Small intestine (tissue), 7 donors: ENCODE results near the gene COBL. TPM values are rescaled to one million over a fixed set of nuclear protein-coding genes. Genes with fewer than 3 reads are reported as not detected.
A peak's percentile ranks its signal among the peaks of the same experiment; 100 is the strongest.

Experiments
- DNase-seq, 2 donors: peaks; one replicate each; pipeline versions ENCODE4 v3.0.0 to v3.0.0-alpha.2; 2013
- FAIRE-seq: peaks from 2 replicates; lab custom pipeline; 2012; peaks lifted over from hg19 to GRCh38; lab: Jason Lieb, UNC
- H3K27ac ChIP-seq, 3 donors: one replicate each; pipeline ENCODE4 v1.5.1; 2013; ENCODE audit warnings: low read length in 2 of 3, mild to moderate bottlenecking in 2 of 3, control low read depth in 1 of 3, inconsistent platforms in 1 of 3, low read depth in 1 of 3, moderate library complexity in 1 of 3
- H3K27me3 ChIP-seq, 3 donors: one replicate each; pipeline ENCODE4 v1.6.1; 2013; ENCODE audit warnings: low read length in 3 of 3, inconsistent platforms in 1 of 3; ENCODE audit not compliant: control insufficient read depth in 3 of 3, insufficient read depth in 3 of 3
- H3K36me3 ChIP-seq, 3 donors: one replicate each; pipeline ENCODE4 v1.6.1; 2013; ENCODE audit warnings: low read length in 3 of 3, inconsistent platforms in 1 of 3, low read depth in 1 of 3, mild to moderate bottlenecking in 1 of 3, moderate library complexity in 1 of 3; ENCODE audit not compliant: control insufficient read depth in 3 of 3, insufficient read depth in 2 of 3
- H3K4me1 ChIP-seq, 3 donors: one replicate each; pipeline ENCODE4 v1.6.1; 2013; ENCODE audit warnings: low read length in 2 of 3, inconsistent platforms in 1 of 3, low read depth in 1 of 3, mild to moderate bottlenecking in 1 of 3, moderate library complexity in 1 of 3; ENCODE audit not compliant: control insufficient read depth in 3 of 3, insufficient read depth in 2 of 3
- H3K4me3 ChIP-seq, 3 donors: one replicate each; pipeline ENCODE4 v1.5.1; 2013; ENCODE audit warnings: low read length in 3 of 3, control low read depth in 1 of 3, inconsistent platforms in 1 of 3, low read depth in 1 of 3, mild to moderate bottlenecking in 1 of 3, moderate library complexity in 1 of 3
- H3K9me3 ChIP-seq, 2 donors: one replicate each; pipeline ENCODE4 v1.6.1; 2013; ENCODE audit warnings: low read depth in 1 of 2, low read length in 1 of 2; ENCODE audit not compliant: control insufficient read depth in 2 of 2, insufficient read depth in 1 of 2
- WGBS, 3 donors: extraction: QIAGEN DNeasy Blood & Tissue Kit; methylation state at CpG; one replicate each; pipeline ENCODE4 v1.1.7; 2013; 5-methylcytosine and 5-hydroxymethylcytosine counted together
- polyA plus RNA-seq, 4 donors: library from polyadenylated mRNA; stranded (reverse) in 3 of 4; unstranded in 1 of 4; fragments of 200-250 nt in 3 of 4; fragments of 120-200 nt in 1 of 4; gene quantifications; one replicate each; pipeline versions ENCODE4 v1.2.1 to v1.2.3, GENCODE V29; 2013
- donor health status: healthy with polysubstance abuse.
- donor health status: control.
- donor health status: control.
- donor health status: Bipolar disorder and iron deficiency.
- donor health status: healthy.

The COBL gene
- polyA plus RNA-seq, 4 donors: 8.4 to 40.3 (median 32.5) TPM

GRCh38 chr7:51079494-51079893 is 237.1 kb downstream of the COBL start:
- no peak for DNase-seq
- peaks cover 0 to 52% (median 0%) of the 10 kb centered on the region in 3 donors for H3K36me3 ChIP-seq

DNA sequence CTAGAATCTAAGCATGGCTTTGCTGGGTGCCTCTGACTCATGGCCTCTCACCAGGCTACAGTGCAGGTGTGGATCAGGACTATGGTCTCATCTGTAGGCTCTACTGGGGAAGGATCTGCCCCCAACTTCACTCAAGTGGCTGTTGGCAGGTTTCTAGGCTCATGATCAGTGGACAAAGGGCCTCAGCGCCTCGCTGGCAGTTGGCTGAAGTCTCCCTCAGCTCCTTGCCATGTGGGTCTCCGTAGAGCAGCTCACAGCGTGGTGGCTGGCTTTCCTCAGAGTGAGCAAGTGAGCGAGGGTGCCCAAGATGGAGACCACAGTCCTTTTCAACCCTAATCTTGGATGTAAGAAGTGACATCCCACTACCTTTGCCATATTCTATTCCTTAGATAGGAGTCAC is 238.0 kb downstream of the COBL start:
- H3K4me3 ChIP-seq: no peak overlapping the region
- 93 to 95% (median 95%) methylated on average over 5 of the region's 5 CpGs for WGBS, 3 donors
- DNase-seq (no peak), FAIRE-seq (no peak)
- H3K27ac ChIP-seq: no peak overlapping the region
- peaks cover 0 to 46% (median 0%) of the 10 kb centered on the region in 3 donors for H3K36me3 ChIP-seq
- H3K27me3 ChIP-seq: no peaks in the 10 kb centered on the region
- peaks cover 0 to 21% (median 11%) of the 10 kb centered on the region in 3 donors for H3K4me1 ChIP-seq
- H3K9me3 ChIP-seq: peaks cover 0 to 6% of the 10 kb centered on the region in 2 donors

More at GRCh38 chr7:51079494-51079893, 237.1 kb downstream of the COBL start:
- 74 to 86% (median 78%) methylated on average over 4 of the region's 4 CpGs for WGBS, 3 donors
- H3K9me3 ChIP-seq: peaks cover 0 to 6% of the 10 kb centered on the region in 2 donors
- no peak for FAIRE-seq
- no peak overlapping the region for H3K4me3 ChIP-seq
- no peaks in the 10 kb centered on the region for H3K27me3 ChIP-seq
- peaks cover 0 to 30% (median 11%) of the 10 kb centered on the region in 3 donors for H3K4me1 ChIP-seq
- H3K27ac ChIP-seq: no peak overlapping the region

DNA sequence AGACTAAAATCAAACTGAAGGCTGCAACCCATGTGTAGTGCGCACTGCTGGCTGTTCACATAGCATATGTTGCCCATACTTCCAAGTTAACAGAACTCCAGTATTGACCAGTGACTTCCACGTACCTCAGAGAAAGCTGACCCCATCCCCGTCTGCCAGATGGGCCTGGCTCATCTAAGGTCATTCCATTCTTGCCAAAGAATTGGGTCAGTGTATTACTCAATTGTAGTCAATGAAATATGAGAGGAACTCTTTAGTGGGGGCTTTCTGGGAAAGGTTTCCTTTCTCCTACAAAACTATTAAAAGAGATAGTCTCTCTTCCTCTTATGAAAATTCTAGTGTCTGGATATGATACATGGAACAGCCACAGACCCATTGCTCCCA is 238.6 kb downstream of the COBL start:
- Histone ChIP-seq H3K27ac (peak overlapping the region in 1 of 3 donors; percentile 50), H3K9me3 (peaks cover 0 to 6% of the 10 kb centered on the region in 2 donors), H3K4me3 (no peak overlapping the region), H3K36me3 (peaks cover 0 to 41% (median 0%) of the 10 kb centered on the region in 3 donors), H3K4me1 (peaks cover 0 to 23% (median 8%) of the 10 kb centered on the region in 3 donors), H3K27me3 (no peaks in the 10 kb centered on the region)
- 81 to 90% (median 84%) methylated on average over 3 of the region's 3 CpGs for WGBS, 3 donors
- DNase-seq (no peak), FAIRE-seq (no peak)

- DNase-seq: peak; percentile 30 to 72
These were observed 239.2 kb downstream of the COBL start for GRCh38 chr7:51077316-51077986.

DNA sequence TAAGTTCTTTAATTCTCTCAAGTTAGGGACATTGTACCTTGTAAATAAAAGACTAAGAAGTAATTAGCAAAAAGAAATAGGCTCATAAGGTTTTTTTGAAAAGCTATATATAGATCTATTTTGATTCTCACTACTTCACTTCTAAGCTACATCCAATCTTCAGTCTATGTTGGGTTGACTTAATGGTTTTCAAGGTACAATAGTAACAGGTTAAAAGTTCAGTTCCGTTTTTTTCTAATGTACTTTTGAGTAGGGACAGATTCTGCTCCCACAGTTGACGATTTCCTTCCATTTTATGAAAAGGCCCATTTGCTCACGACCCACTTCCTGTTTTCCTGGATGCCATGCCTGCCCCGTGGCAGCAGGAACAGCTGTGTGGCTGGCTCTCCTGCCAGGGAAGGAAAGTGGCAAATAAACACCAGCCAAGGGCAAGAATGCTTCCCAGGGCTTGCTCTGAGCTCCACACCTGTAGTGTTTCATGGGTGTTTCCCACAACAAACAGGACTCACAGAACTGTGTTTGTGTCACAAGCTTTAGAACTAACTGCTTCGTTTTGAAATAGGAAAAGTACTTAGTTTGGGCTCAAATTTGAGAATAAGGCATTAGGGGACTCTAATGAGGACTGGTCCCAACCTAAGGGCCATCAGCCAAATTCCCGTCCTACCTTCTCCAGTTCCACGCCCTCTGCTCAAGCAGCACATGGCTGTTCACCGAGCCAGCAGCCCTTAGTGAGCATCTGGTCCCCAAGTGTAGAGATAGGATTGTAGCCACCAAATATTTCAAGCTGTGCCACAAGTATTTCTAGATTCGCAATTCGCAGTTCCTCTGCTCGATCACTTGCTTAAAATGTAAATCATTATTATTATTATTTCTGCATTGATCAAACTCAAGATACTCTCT is 240.7 kb downstream of the COBL start:
- FAIRE-seq (no peak), DNase-seq (no peak)
- Histone ChIP-seq H3K4me1 (peaks cover 0 to 25% (median 7%) of the 10 kb centered on the region in 3 donors), H3K36me3 (peaks cover 0 to 23% (median 0%) of the 10 kb centered on the region in 3 donors), H3K27me3 (no peaks in the 10 kb centered on the region), H3K4me3 (no peak overlapping the region), H3K9me3 (peaks cover 0 to 6% of the 10 kb centered on the region in 2 donors), H3K27ac (no peak overlapping the region)
- 76 to 88% (median 79%) methylated on average over 11 of the region's 11 CpGs for WGBS, 3 donors

More at GRCh38 chr7:51077316-51077986, 239.2 kb downstream of the COBL start:
- WGBS, 3 donors: 56 to 69% (median 63%) methylated on average over 3 of the region's 3 CpGs
- Histone ChIP-seq H3K27ac (peak overlapping the region in 1 of 3 donors; percentile 50), H3K4me1 (peaks cover 0 to 20% (median 8%) of the 10 kb centered on the region in 3 donors), H3K4me3 (no peak overlapping the region), H3K36me3 (peaks cover 0 to 36% (median 0%) of the 10 kb centered on the region in 3 donors), H3K9me3 (peaks cover 0 to 6% of the 10 kb centered on the region in 2 donors), H3K27me3 (no peaks in the 10 kb centered on the region)
- FAIRE-seq: no peak

DNA sequence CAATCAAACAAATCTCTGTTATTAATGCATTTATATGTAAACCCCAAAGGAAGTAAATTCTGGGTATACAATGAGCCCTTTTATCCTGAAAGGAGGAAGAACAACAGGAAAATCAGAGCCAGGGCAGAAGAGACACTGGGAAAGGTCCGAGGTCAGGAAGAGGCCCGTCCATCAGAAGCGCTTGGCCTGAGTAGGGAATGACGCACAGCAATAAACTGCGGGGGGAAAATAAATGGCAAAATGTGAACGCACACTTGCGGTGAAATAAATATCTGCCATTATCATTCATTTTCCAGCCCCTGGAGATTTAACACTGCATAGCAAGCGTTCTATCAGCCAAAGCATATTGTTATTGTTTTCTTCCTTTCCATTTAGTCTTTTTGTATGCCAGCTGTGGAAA is 243.4 kb downstream of the COBL start:
- FAIRE-seq (no peak), DNase-seq (no peak)
- Histone ChIP-seq H3K4me1 (peaks cover 0 to 25% (median 2%) of the 10 kb centered on the region in 3 donors), H3K4me3 (no peak overlapping the region), H3K9me3 (no peaks in the 10 kb centered on the region), H3K36me3 (peaks cover 0 to 12% (median 0%) of the 10 kb centered on the region in 3 donors), H3K27me3 (no peaks in the 10 kb centered on the region), H3K27ac (no peak overlapping the region)
- 69 to 91% (median 90%) methylated on average over 8 of the region's 8 CpGs for WGBS, 3 donors

DNA sequence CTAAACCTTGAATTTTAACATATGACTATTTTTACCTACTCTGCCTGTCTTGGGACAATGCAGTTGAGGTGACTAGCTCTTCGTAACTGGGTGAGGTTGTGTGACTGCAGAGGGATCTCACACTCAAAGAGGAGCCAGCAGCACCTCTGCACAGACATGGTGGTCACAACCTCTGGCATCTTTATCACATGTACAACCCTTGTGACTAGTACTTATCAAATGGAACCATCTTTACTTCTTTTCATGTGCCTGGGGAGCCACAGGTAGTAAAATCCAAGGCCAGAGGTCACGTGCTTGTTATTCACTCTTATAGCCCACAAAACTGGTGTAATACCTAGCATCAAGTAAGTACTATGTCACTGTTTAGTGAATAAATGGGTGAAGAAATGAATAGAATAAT is 244.3 kb downstream of the COBL start:
- FAIRE-seq (no peak), DNase-seq (peak in 1 of 2 donors; percentile 74)
- peaks cover 0 to 27% (median under 1%) of the 10 kb centered on the region in 3 donors for H3K4me1 ChIP-seq
- H3K9me3 ChIP-seq: no peaks in the 10 kb centered on the region
- H3K4me3 ChIP-seq: no peak overlapping the region
- no peaks in the 10 kb centered on the region for H3K27me3 ChIP-seq
- peaks cover 0 to 14% (median 0%) of the 10 kb centered on the region in 3 donors for H3K36me3 ChIP-seq
- H3K27ac ChIP-seq: peak overlapping the region in 1 of 3 donors; percentile 19
- WGBS, 3 donors: 62 to 78% (median 74%) methylated on average over 2 of the region's 2 CpGs

DNA sequence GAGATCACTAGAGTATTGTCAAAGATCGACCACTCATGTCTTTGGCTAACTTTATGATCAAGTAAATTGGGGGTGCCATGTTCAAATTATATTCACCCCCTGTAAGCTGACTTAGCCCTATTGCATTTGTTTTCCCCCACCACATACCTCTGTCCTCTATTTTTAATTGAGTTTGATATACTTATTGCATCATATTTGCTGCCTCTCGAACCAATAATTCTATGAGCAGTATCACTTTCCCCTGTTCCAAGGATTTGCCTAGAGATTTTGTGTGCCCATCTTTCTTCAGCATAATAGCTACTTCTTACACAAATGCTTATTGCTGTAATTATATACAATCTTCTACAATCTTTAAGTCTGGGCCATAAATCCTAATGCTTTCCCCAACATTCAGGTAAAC is 245.2 kb downstream of the COBL start:
- H3K4me1 ChIP-seq: peaks cover 0 to 33% (median 2%) of the 10 kb centered on the region in 3 donors

More for the DNA sequence above, 245.2 kb downstream of the COBL start:
- peak in 1 of 2 donors; percentile 23 for DNase-seq
- Histone ChIP-seq H3K9me3 (no peaks in the 10 kb centered on the region), H3K27me3 (no peaks in the 10 kb centered on the region), H3K4me3 (no peak overlapping the region), H3K36me3 (peaks cover 0 to 14% (median 0%) of the 10 kb centered on the region in 3 donors), H3K27ac (peak overlapping the region in 1 of 3 donors; percentile 19)
- 80 to 84% (median 82%) methylated on average over 2 of the region's 2 CpGs for WGBS, 3 donors
- no peak for FAIRE-seq
